Liver (tissue), 9 donors: ENCODE measurements around the gene MBNL2. TPM values are rescaled to one million over a fixed set of nuclear protein-coding genes. Genes with fewer than 3 reads are reported as not detected.
A peak's percentile ranks its signal among the peaks of the same experiment; 100 is the strongest.
"Not testable (repeated sequence)": the region's sequence is repeated elsewhere in the genome, so short reads cannot be mapped to it uniquely, and the experiment has no call there.

Source experiments
- DNase-seq: peaks from one replicate; pipeline ENCODE4 v3.0.0-alpha.2; 2017; ENCODE audit warnings: low spot score
- H3K27ac ChIP-seq, 2 donors: one replicate each; pipeline ENCODE4 v1.7.0; 2013; ENCODE audit warnings: inconsistent platforms in 2 of 2, low read length in 2 of 2, control low read depth in 1 of 2, low read depth in 1 of 2, mild to moderate bottlenecking in 1 of 2
- H3K27me3 ChIP-seq, 4 donors: one replicate each; pipeline versions ENCODE4 v1.6.1 to v1.7.0; 2013; ENCODE audit warnings: low read length in 3 of 4, inconsistent platforms in 1 of 4, mild to moderate bottlenecking in 1 of 4, moderate library complexity in 1 of 4; ENCODE audit not compliant: control insufficient read depth in 4 of 4, insufficient read depth in 4 of 4
- H3K36me3 ChIP-seq, 4 donors: one replicate each; pipeline versions ENCODE4 v1.6.1 to v1.7.0; 2013; ENCODE audit warnings: low read length in 3 of 4, mild to moderate bottlenecking in 3 of 4, low read depth in 1 of 4, moderate library complexity in 1 of 4; ENCODE audit not compliant: control insufficient read depth in 4 of 4, insufficient read depth in 3 of 4
- H3K4me1 ChIP-seq, 4 donors: one replicate each; pipeline versions ENCODE4 v1.6.1 to v1.7.0; 2013; ENCODE audit warnings: low read length in 3 of 4, mild to moderate bottlenecking in 3 of 4, moderate library complexity in 1 of 4; ENCODE audit not compliant: control insufficient read depth in 4 of 4, insufficient read depth in 4 of 4
- H3K4me3 ChIP-seq, 3 donors: one replicate each; pipeline versions ENCODE4 v1.6.1 to v1.7.0; 2013; ENCODE audit warnings: low read length in 3 of 3, control low read depth in 1 of 3, low read depth in 1 of 3, mild to moderate bottlenecking in 1 of 3
- H3K9ac ChIP-seq, 2 donors: one replicate each; pipeline ENCODE4 v1.7.0; 2013; ENCODE audit warnings: low read length in 2 of 2, mild to moderate bottlenecking in 2 of 2, moderate library complexity in 2 of 2, control low read depth in 1 of 2, low read depth in 1 of 2
- H3K9me3 ChIP-seq, 4 donors: one replicate each; pipeline versions ENCODE4 v1.6.1 to v1.7.0; 2013; ENCODE audit warnings: low read length in 3 of 4; ENCODE audit not compliant: control insufficient read depth in 4 of 4
- ATF3 ChIP-seq: IDR thresholded peaks from 2 replicates; pipeline ENCODE4 v1.6.1; 2016; ENCODE audit warnings: antibody characterized with exemption
- CTCF ChIP-seq: fragments of 150-350 bp; IDR thresholded peaks from 2 replicates; pipeline ENCODE4 v1.5.1; 2017; ENCODE audit warnings: improper control_type of control experiment, low read depth, low read length; ENCODE audit not compliant: missing input control
- EGR1 ChIP-seq, 2 donors: IDR thresholded peaks; 2 replicates each; pipeline ENCODE4 v1.6.1; 2016 to 2018; ENCODE audit warnings: antibody characterized with exemption in 2 of 2, low read depth in 2 of 2
- FOXA1 ChIP-seq: IDR thresholded peaks from 2 replicates; pipeline ENCODE4 v1.6.1; 2016; ENCODE audit warnings: antibody characterized with exemption
- FOXA2 ChIP-seq: IDR thresholded peaks from 2 replicates; pipeline ENCODE4 v1.6.1; 2016; ENCODE audit warnings: antibody characterized with exemption
- GABPA ChIP-seq, 2 donors: IDR thresholded peaks in 1 of 2; conservative IDR thresholded peaks in 1 of 2; 2 replicates each; pipeline ENCODE4 v1.6.1; 2016; ENCODE audit warnings: antibody characterized with exemption in 2 of 2, mild to moderate bottlenecking in 1 of 2, moderate library complexity in 1 of 2
- HNF4A ChIP-seq, 2 donors: conservative IDR thresholded peaks; 2 replicates each; pipeline ENCODE4 v1.6.1; 2016; ENCODE audit warnings: antibody characterized with exemption in 2 of 2, mild to moderate bottlenecking in 2 of 2
- HNF4G ChIP-seq: IDR thresholded peaks from 2 replicates; pipeline ENCODE4 v1.6.1; 2016; ENCODE audit warnings: antibody characterized with exemption
- JUND ChIP-seq, 2 donors: IDR thresholded peaks; 2 replicates each; pipeline ENCODE4 v1.6.1; 2016; ENCODE audit warnings: antibody characterized with exemption in 2 of 2
- MAX ChIP-seq: IDR thresholded peaks from 2 replicates; pipeline ENCODE4 v1.6.1; 2016; ENCODE audit warnings: antibody characterized with exemption
- NR2F2 ChIP-seq: IDR thresholded peaks from 2 replicates; pipeline ENCODE4 v1.6.1; 2016; ENCODE audit warnings: antibody characterized with exemption
- RAD21 ChIP-seq, 2 donors: IDR thresholded peaks; 2 replicates each; pipeline ENCODE4 v1.6.1; 2016; ENCODE audit warnings: antibody characterized with exemption in 2 of 2, mild to moderate bottlenecking in 2 of 2
- REST ChIP-seq: IDR thresholded peaks from 2 replicates; pipeline ENCODE4 v1.6.1; 2016; ENCODE audit warnings: antibody characterized with exemption, mild to moderate bottlenecking
- RXRA ChIP-seq, 2 donors: IDR thresholded peaks; 2 replicates each; pipeline ENCODE4 v1.6.1; 2017 to 2018; ENCODE audit warnings: antibody characterized with exemption in 2 of 2, mild to moderate bottlenecking in 1 of 2
- SP1 ChIP-seq: IDR thresholded peaks from 2 replicates; pipeline ENCODE4 v1.6.1; 2018; ENCODE audit warnings: antibody characterized with exemption, mild to moderate bottlenecking
- TAF1 ChIP-seq: conservative IDR thresholded peaks from 2 replicates; pipeline ENCODE4 v1.6.1; 2016; ENCODE audit warnings: antibody characterized with exemption, mild to moderate bottlenecking
- YY1 ChIP-seq: IDR thresholded peaks from 2 replicates; pipeline ENCODE4 v1.6.1; 2016; ENCODE audit warnings: antibody characterized with exemption, mild to moderate bottlenecking
- ZBTB33 ChIP-seq: IDR thresholded peaks from 2 replicates; pipeline ENCODE4 v1.6.1; 2016; ENCODE audit warnings: antibody characterized with exemption
- WGBS: extraction: QIAGEN DNeasy Blood & Tissue Kit; methylation state at CpG from one replicate; pipeline ENCODE4 v1.1.7; 2013; 5-methylcytosine and 5-hydroxymethylcytosine counted together
- polyA plus RNA-seq, 2 donors: library from polyadenylated mRNA; stranded (reverse) in 1 of 2; unstranded in 1 of 2; fragments of 200-250 nt in 1 of 2; fragments of >200 nt in 1 of 2; fragmentation: Nextera tagmentation in 1 of 2; extraction: Ambion mirVana in 1 of 2; gene quantifications; one replicate each; pipeline versions ENCODE4 v1.2.1 to v1.2.3, GENCODE V29; 2013 to 2015
- total RNA-seq, 2 donors: library from RNA; depleted of rRNA; stranded (reverse); fragments of >200 nt; gene quantifications; one replicate each; pipeline ENCODE4 v1.2.3, GENCODE V29; 2014
- donor health status: healthy.
- donor health status: healthy.
- donor health status: healthy.
- donor health status: healthy.
- donor health status: healthy.

The MBNL2 gene
- total and polyA plus RNA-seq, 4 donors = 16.0 to 49.6 (median 36.8) TPM

GRCh38 chr13:97347255-97347932, 125.3 kb downstream of the MBNL2 start:
- no peak for DNase-seq
- Histone ChIP-seq H3K9me3 (no peaks in the 10 kb centered on the region), H3K27me3 (no peaks in the 10 kb centered on the region), H3K4me3 (no peak overlapping the region), H3K4me1 (peaks cover 3 to 24% (median 17%) of the 10 kb centered on the region in 4 donors), H3K9ac (no peak overlapping the region), H3K36me3 (peaks cover 9 to 55% (median 47%) of the 10 kb centered on the region in 4 donors), H3K27ac (peak overlapping the region in 1 of 2 donors; percentile 64)
- 95% methylated on average over 9 of the region's 9 CpGs for WGBS
- no peak for TF ChIP-seq MAX
- no peak for TF ChIP-seq JUND (IDR thresholded peaks at IDR 0.05)
- no peak for TF ChIP-seq NR2F2
- no peak for TF ChIP-seq FOXA2
- no peak for TF ChIP-seq GABPA (IDR thresholded peaks at IDR 0.05 in 1 of 2, conservative IDR thresholded peaks at IDR 0.05 in 1 of 2)

GRCh38 chr13:97348569-97349100, 126.5 kb downstream of the MBNL2 start:
- peaks cover 9 to 54% (median 46%) of the 10 kb centered on the region in 4 donors for H3K36me3 ChIP-seq
- H3K27ac ChIP-seq = peak overlapping the region; percentile 17 to 64
- 60% methylated on average over 5 of the region's 5 CpGs for WGBS
- no peaks in the 10 kb centered on the region for H3K9me3 ChIP-seq
- TF ChIP-seq TAF1 (no peak), JUND (IDR thresholded peaks at IDR 0.05) (peak in 1 of 2 donors; percentile 78), ATF3 (no peak), NR2F2 (no peak), FOXA2 (peak; percentile 46), CTCF (no peak), RXRA (IDR thresholded peaks at IDR 0.05) (peak in 1 of 2 donors; percentile 78), MAX (peak; percentile 40), EGR1 (IDR thresholded peaks at IDR 0.05; ENCODE audit: low read depth in 2 of 2) (peak in 1 of 2 donors; percentile 43), HNF4G (no peak), REST (no peak), ZBTB33 (no peak), GABPA (IDR thresholded peaks at IDR 0.05 in 1 of 2, conservative IDR thresholded peaks at IDR 0.05 in 1 of 2) (peak in 1 of 2 donors; percentile 12), YY1 (peak; percentile 79), RAD21 (IDR thresholded peaks at IDR 0.05) (peak in 1 of 2 donors; percentile 27), SP1 (peak; percentile 25), FOXA1 (no peak), HNF4A (conservative IDR thresholded peaks at IDR 0.05) (peak; percentile 40 to 73)
- H3K27me3 ChIP-seq = no peaks in the 10 kb centered on the region
- H3K4me3 ChIP-seq = no peak overlapping the region
- H3K9ac ChIP-seq = no peak overlapping the region
- H3K4me1 ChIP-seq = peaks cover 3 to 19% (median 13%) of the 10 kb centered on the region in 4 donors
- DNase-seq = no peak

GRCh38 chr13:97352012-97352411, 129.9 kb downstream of the MBNL2 start:
- Histone ChIP-seq H3K4me1 (peaks cover 4 to 17% (median 10%) of the 10 kb centered on the region in 4 donors), H3K36me3 (peaks cover 7 to 46% (median 42%) of the 10 kb centered on the region in 4 donors)
- H3K9ac ChIP-seq, H3K9me3 ChIP-seq, H3K27me3 ChIP-seq, DNase-seq, H3K4me3 ChIP-seq, H3K27ac ChIP-seq: not testable (repeated sequence)
- 81% methylated on average over 1 of the region's 1 CpG for WGBS
